Memory B cell (primary cell): ENCODE measurements around the gene TMEM151A.
A peak's percentile ranks its signal among the peaks of the same experiment; 100 is the strongest.
"Not testable (repeated sequence)": the region's sequence is repeated elsewhere in the genome, so short reads cannot be mapped to it uniquely, and the experiment has no call there.

Experiments
- ATAC-seq: fragments of 150-1000 bp; cut with Tn5 transposase; 2 replicates; pipeline ENCODE4 v1.10.0; 2021; ENCODE audit warnings: low read depth, mild to moderate bottlenecking, moderate library complexity
- DNase-seq, 2 donors: peaks; one replicate each; pipeline ENCODE4 v3.0.0; 2022; ENCODE audit warnings: low spot score in 2 of 2
- H3K27ac Mint-ChIP-seq: one replicate; pipeline ENCODE4 v1.8.0; 2022; ENCODE audit warnings: mild to moderate bottlenecking, moderate library complexity, mixed read lengths
- H3K27me3 Mint-ChIP-seq: one replicate; pipeline ENCODE4 v1.8.0; 2022; ENCODE audit warnings: mixed read lengths
- H3K36me3 Mint-ChIP-seq: one replicate; pipeline ENCODE4 v1.8.0; 2022; ENCODE audit warnings: mild to moderate bottlenecking, mixed read lengths
- H3K4me1 Mint-ChIP-seq: one replicate; pipeline ENCODE4 v1.8.0; 2022; ENCODE audit warnings: mixed read lengths
- H3K4me3 Mint-ChIP-seq: one replicate; pipeline ENCODE4 v1.8.0; 2022; ENCODE audit warnings: mild to moderate bottlenecking, moderate library complexity, mixed read lengths
- H3K9me3 Mint-ChIP-seq: one replicate; pipeline ENCODE4 v1.8.0; 2022; ENCODE audit warnings: mixed read lengths

TMEM151A gene

DNA sequence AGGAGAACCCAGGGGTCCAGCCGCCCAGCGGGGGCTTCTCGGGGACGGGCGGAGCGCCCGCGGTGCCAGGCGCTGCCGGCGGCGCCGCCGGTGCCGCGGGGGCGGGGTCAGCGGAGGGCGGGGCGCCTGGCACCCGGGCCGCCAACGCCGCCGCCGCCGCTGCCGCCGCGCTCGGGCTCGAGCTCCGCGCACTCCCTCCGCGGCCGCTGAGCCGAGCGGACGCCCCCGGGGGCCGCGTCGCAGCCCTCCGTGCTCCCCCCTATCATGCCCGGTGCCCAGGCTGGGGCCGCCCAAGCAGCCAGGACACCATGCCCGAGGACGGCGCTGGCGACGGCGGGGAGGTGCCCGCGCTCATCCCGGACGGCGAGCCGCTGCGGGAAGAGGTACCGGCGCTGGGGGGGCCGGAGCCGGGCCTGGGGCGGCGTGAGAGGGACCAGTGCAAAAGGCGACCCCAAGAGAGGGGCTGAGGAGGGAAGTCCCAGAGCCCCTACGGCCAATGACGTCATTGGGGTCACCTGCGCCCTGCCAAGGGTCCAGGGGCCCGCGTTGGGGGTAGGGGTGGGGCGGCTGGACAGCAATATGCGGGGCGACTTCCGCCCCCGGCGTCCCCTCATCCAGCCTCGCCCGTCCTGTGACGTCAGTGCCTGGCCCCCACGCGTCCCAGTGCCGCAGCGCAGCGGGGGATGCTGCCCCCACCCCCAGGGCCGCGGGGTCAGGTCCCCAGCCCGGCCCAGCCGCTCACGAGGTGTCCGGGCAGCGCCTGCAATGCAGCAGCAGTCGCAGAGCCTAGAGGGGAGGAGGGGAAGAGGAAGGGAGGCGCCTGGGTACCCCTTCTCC is at the start of gene TMEM151A:
TSS of gene TMEM151A (plus strand) at position 189 of the 837 bp plus-strand sequence. CDS start at position 309, 120 bp downstream.
- Mint-ChIP-seq H3K27me3 (peaks cover 18% of the 10 kb centered on the region), H3K4me3 (peak within 1 kb of the TSS; percentile 60), H3K9me3 (no peaks in the 10 kb centered on the region), H3K36me3 (no peaks in the 10 kb centered on the region), H3K4me1 (peaks cover 26% of the 10 kb centered on the region), H3K27ac (no peak within 1 kb of the TSS)
- DNase-seq, result no peak
- no peak for ATAC-seq

GRCh38 chr11:66242095-66242765 is 49.5 kb upstream of the TMEM151A start:
- Mint-ChIP-seq H3K4me1 (no peaks in the 10 kb centered on the region), H3K27ac (peak overlapping the region; percentile 81), H3K36me3 (peaks cover 16% of the 10 kb centered on the region), H3K4me3 (no peak overlapping the region), H3K9me3 (no peaks in the 10 kb centered on the region), H3K27me3 (no peaks in the 10 kb centered on the region)
- ATAC-seq (no peak), DNase-seq (no peak)

- H3K9me3 Mint-ChIP-seq, result no peaks in the 10 kb centered on the region
- no peaks in the 10 kb centered on the region for H3K4me1 Mint-ChIP-seq
- DNase-seq (no peak), ATAC-seq (no peak)
- peaks cover 16% of the 10 kb centered on the region for H3K36me3 Mint-ChIP-seq
- no peaks in the 10 kb centered on the region for H3K27me3 Mint-ChIP-seq
- H3K4me3 Mint-ChIP-seq, result no peak overlapping the region
- peak overlapping the region; percentile 89 for H3K27ac Mint-ChIP-seq
These were observed 47.7 kb upstream of the TMEM151A start for GRCh38 chr11:66243782-66244535.

DNA sequence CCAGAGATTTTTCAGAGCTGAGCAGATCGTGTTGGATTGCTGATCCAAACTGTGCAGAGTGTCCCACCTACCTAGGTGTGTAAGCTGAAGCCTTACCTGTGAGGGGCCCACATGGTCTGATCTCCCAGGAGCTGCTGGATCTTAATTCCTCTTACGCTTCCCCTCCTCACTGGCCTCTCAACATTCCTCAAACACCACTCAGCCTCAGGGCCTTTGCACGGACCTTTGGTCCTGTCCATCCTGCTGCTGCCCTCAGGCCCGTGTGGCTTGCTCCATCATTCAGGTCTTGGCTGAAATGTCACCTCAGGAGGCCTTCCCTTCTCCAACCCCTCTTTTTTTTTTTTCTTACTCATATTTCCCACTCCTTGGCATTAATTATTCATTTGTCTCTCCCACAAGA is 44.4 kb upstream of the TMEM151A start:
- H3K9me3 Mint-ChIP-seq, result no peaks in the 10 kb centered on the region
- H3K36me3 Mint-ChIP-seq, result peaks cover 21% of the 10 kb centered on the region
- H3K27me3 Mint-ChIP-seq, result no peaks in the 10 kb centered on the region
- peaks cover 7% of the 10 kb centered on the region for H3K4me1 Mint-ChIP-seq
- no peak for ATAC-seq
- no peak overlapping the region for H3K27ac Mint-ChIP-seq
- DNase-seq, result no peak
- no peak overlapping the region for H3K4me3 Mint-ChIP-seq

GRCh38 chr11:66247801-66248200 is 43.9 kb upstream of the TMEM151A start:
- Mint-ChIP-seq H3K36me3 (peaks cover 19% of the 10 kb centered on the region), H3K27me3 (no peaks in the 10 kb centered on the region), H3K27ac (no peak overlapping the region), H3K4me1 (peaks cover 7% of the 10 kb centered on the region), H3K4me3 (no peak overlapping the region), H3K9me3 (no peaks in the 10 kb centered on the region)
- ATAC-seq (no peak), DNase-seq (no peak)

DNA sequence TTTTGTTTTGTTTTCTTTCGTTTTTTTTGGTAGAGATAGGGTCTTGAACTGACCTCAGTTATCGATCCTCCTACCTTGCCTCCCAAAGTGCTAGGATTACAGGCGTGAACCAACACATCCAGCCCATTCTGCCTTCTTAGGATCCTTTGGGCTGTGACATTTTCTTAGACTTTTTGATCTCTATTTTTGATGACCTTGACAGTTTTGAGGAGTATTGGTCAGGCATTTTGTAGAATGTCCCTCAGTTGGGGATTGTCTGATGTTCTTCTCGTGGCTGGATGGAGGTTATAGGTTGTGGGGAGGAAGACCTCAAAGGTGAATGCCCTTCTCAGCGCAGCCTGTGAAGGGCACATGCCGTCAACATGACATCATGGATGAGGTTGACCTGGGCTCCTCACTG is 42.8 kb upstream of the TMEM151A start:
- Mint-ChIP-seq H3K4me1 (peaks cover 7% of the 10 kb centered on the region), H3K4me3 (no peak overlapping the region), H3K9me3 (no peaks in the 10 kb centered on the region), H3K27ac (no peak overlapping the region), H3K27me3 (no peaks in the 10 kb centered on the region), H3K36me3 (peaks cover 16% of the 10 kb centered on the region)
- ATAC-seq (no peak), DNase-seq (no peak)

GRCh38 chr11:66251809-66252208 is 39.9 kb upstream of the TMEM151A start:
- Mint-ChIP-seq H3K9me3 (no peaks in the 10 kb centered on the region), H3K4me3 (no peak overlapping the region), H3K27me3 (no peaks in the 10 kb centered on the region), H3K4me1 (peaks cover 10% of the 10 kb centered on the region), H3K27ac (no peak overlapping the region), H3K36me3 (peaks cover 8% of the 10 kb centered on the region)
- no peak for DNase-seq
- ATAC-seq, result no peak

GRCh38 chr11:66253081-66253480 is 38.6 kb upstream of the TMEM151A start:
- not testable (repeated sequence) for ATAC-seq, H3K9me3 Mint-ChIP-seq, H3K4me3 Mint-ChIP-seq, H3K36me3 Mint-ChIP-seq, DNase-seq, H3K27me3 Mint-ChIP-seq
- peaks cover 13% of the 10 kb centered on the region for H3K4me1 Mint-ChIP-seq
- H3K27ac Mint-ChIP-seq, result peak overlapping the region; percentile 62

DNA sequence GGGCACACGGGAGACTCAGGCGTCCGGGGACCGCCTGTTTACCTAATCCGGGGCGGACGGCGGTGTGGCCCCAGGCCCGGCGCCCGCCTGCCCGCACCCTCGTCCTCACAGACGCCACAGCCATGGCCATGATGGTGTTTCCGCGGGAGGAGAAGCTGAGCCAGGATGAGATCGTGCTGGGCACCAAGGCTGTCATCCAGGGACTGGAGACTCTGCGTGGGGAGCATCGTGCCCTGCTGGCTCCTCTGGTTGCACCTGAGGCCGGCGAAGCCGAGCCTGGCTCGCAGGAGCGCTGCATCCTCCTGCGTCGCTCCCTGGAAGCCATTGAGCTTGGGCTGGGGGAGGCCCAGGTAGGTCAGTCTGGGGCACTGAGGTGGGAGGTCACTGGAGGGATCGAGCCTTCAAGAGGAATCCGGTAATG is 33.2 kb upstream of the TMEM151A start:
- H3K27ac Mint-ChIP-seq, result peak overlapping the region; percentile 89
- H3K4me3 Mint-ChIP-seq, result peak overlapping the region; percentile 92
- H3K27me3 Mint-ChIP-seq, result no peaks in the 10 kb centered on the region
- peaks cover 6% of the 10 kb centered on the region for H3K36me3 Mint-ChIP-seq
- DNase-seq (no peak), ATAC-seq (no peak)
- peaks cover 14% of the 10 kb centered on the region for H3K4me1 Mint-ChIP-seq
- H3K9me3 Mint-ChIP-seq, result no peaks in the 10 kb centered on the region

- ATAC-seq (no peak), DNase-seq (no peak)
- H3K36me3 Mint-ChIP-seq, result peaks cover 6% of the 10 kb centered on the region
- peaks cover 14% of the 10 kb centered on the region for H3K4me1 Mint-ChIP-seq
- H3K27ac Mint-ChIP-seq, result peak overlapping the region; percentile 89
- H3K27me3 Mint-ChIP-seq, result no peaks in the 10 kb centered on the region
- no peak overlapping the region for H3K4me3 Mint-ChIP-seq
- H3K9me3 Mint-ChIP-seq, result no peaks in the 10 kb centered on the region
These were observed 32.5 kb upstream of the TMEM151A start for GRCh38 chr11:66259225-66259624.

GRCh38 chr11:66259956-66260355 is 31.7 kb upstream of the TMEM151A start:
- peaks cover 10% of the 10 kb centered on the region for H3K36me3 Mint-ChIP-seq
- DNase-seq (no peak), ATAC-seq (no peak)
- no peaks in the 10 kb centered on the region for H3K27me3 Mint-ChIP-seq
- peaks cover 14% of the 10 kb centered on the region for H3K4me1 Mint-ChIP-seq
- no peaks in the 10 kb centered on the region for H3K9me3 Mint-ChIP-seq
- H3K27ac Mint-ChIP-seq, result no peak overlapping the region
- H3K4me3 Mint-ChIP-seq, result no peak overlapping the region

- H3K27me3 Mint-ChIP-seq, result no peaks in the 10 kb centered on the region
- peaks cover 10% of the 10 kb centered on the region for H3K36me3 Mint-ChIP-seq
- no peaks in the 10 kb centered on the region for H3K9me3 Mint-ChIP-seq
- ATAC-seq, result no peak
- no peak for DNase-seq
- no peak overlapping the region for H3K4me3 Mint-ChIP-seq
- H3K27ac Mint-ChIP-seq, result no peak overlapping the region
- peaks cover 13% of the 10 kb centered on the region for H3K4me1 Mint-ChIP-seq
These were observed 30.1 kb upstream of the TMEM151A start for GRCh38 chr11:66261578-66261977.

DNA sequence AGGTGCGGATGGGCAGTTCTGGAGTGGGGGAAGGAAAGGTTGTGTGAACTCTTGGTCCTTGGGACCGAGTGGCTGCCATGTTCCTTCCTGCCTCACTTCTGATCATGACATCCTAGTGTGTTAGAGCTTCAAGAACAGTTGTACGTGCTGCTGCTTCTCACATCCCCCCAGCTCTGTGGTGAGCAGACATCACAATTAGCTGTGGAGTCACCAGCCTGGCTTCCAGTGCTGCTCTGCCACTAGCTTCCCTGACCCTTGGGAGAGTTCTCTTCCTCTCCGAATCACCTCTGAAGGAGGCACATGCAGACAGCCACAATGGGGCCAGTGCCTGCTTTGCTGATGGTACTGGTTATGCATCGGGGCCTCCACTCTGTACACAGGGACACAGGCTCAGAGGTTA is 29.5 kb upstream of the TMEM151A start:
- DNase-seq, result no peak
- peaks cover 13% of the 10 kb centered on the region for H3K4me1 Mint-ChIP-seq
- no peak overlapping the region for H3K27ac Mint-ChIP-seq
- no peak overlapping the region for H3K4me3 Mint-ChIP-seq
- H3K27me3 Mint-ChIP-seq, result no peaks in the 10 kb centered on the region
- H3K36me3 Mint-ChIP-seq, result peaks cover 10% of the 10 kb centered on the region
- no peaks in the 10 kb centered on the region for H3K9me3 Mint-ChIP-seq
- no peak for ATAC-seq

DNA sequence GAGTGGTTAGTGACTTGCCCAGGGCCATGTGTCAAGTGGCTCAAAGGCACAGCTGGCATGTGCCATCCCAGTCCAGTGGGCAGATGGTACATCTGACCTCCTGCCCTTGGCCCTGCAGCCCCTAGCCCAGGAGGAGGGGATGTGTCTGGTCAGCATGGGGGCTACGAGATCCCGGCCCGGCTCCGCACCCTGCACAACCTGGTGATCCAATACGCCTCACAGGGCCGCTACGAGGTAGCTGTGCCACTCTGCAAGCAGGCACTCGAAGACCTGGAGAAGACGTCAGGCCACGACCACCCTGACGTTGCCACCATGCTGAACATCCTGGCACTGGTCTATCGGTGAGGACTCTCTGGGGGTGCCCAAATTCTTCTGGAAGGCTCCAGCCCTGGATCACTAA is 29.0 kb upstream of the TMEM151A start:
- ATAC-seq (no peak), DNase-seq (no peak)
- H3K27ac Mint-ChIP-seq, result no peak overlapping the region
- no peaks in the 10 kb centered on the region for H3K9me3 Mint-ChIP-seq
- no peaks in the 10 kb centered on the region for H3K27me3 Mint-ChIP-seq
- peaks cover 10% of the 10 kb centered on the region for H3K36me3 Mint-ChIP-seq
- no peak overlapping the region for H3K4me3 Mint-ChIP-seq
- peaks cover 15% of the 10 kb centered on the region for H3K4me1 Mint-ChIP-seq
